Adrenal gland (tissue), 5 donors: ENCODE results near the gene UTF1.

Source experiments
- CTCF ChIP-seq, 6 experiments: fragments of 450-650 bp in 4 of 6; fragments of 200-600 bp in 2 of 6; sonication (generic) in 1 of 6; IDR thresholded peaks; 1 replicate in 5 of 6; 2 replicates in 1 of 6; pipeline versions ENCODE4 v1.5.1 to v1.8.0; 2016 to 2021; ENCODE audit warnings: antibody characterized with exemption in 6 of 6, mild to moderate bottlenecking in 2 of 6, moderate library complexity in 1 of 6
- POLR2A ChIP-seq, 2 donors: fragments of 450-650 bp; IDR thresholded peaks; one replicate each; pipeline ENCODE4 v1.6.1; 2017; ENCODE audit warnings: antibody characterized with exemption in 2 of 2, mild to moderate bottlenecking in 2 of 2, moderate library complexity in 1 of 2
- donor health status: DM: no; HTN: no; CAD: no.

GRCh38 chr10:133270773-133271297 is 40.8 kb downstream of the UTF1 start:
- TF ChIP-seq CTCF (IDR thresholded peaks at IDR 0.05) (no peak), POLR2A (IDR thresholded peaks at IDR 0.05) (no peak)
